ENCODE measurements around the gene MAPK11. TPM values are rescaled to one million over a fixed set of nuclear protein-coding genes. Genes with fewer than 3 reads are reported as not detected.

The MAPK11 gene
- total RNA-seq, 1 donor: 1.3 TPM

- Histone ChIP-seq H3K4me3 (ENCODE audit: low read length) (no peak overlapping the region), H3K4me1 (ENCODE audit: insufficient read depth, low read length) (peaks cover 18% of the 10 kb centered on the region), H3K27me3 (ENCODE audit: insufficient read depth, low read length) (peaks cover 17% of the 10 kb centered on the region), H3K9me3 (ENCODE audit: low read depth, low read length) (no peaks in the 10 kb centered on the region)
Measured at GRCh38 chr22:50268655-50269113, 1.5 kb downstream of the MAPK11 start.

DNA sequence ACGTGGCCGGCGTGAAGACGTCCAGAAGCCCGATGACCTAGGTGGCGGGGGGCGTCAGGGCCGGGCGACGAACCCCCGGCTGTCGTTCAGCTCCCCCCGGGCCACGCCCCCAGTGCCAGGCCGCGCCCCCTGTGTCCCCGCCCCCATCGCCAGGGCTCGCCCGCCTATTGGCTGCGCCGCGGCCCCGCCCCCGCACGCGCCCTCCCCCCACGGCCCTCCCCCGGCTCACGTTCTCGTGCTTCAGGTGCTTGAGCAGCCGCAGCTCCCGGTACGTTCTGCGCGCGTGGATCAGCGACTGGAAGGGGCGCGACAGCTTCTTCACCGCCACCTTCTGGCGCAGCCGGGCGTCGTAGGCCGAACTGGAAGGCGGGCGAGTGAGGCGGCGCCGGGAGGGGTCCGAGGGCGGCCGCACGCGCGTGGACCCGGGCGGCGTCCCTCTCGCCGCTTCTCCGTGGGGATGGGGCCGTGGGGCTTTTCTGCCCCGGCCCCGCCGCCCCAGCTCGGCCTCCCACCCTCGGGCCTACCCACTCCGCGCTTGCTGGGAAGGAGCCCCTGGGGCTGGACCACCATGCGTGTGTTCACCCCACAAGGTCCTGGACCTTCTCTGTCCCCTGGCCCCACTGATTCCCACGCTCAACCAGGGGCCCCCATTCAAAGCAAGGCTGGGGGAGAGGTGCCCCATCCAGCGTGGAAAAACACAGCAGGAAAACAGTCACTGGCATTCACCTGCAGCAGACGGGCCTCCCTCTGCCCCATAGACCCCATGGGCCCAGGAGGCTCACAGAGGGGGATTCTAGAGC is 2.4 kb downstream of the MAPK11 start:
- H3K4me1 ChIP-seq (ENCODE audit: insufficient read depth, low read length): peaks cover 18% of the 10 kb centered on the region
- no peaks in the 10 kb centered on the region for H3K9me3 ChIP-seq (ENCODE audit: low read depth, low read length)
- no peak overlapping the region for H3K4me3 ChIP-seq (ENCODE audit: low read length)
- H3K27me3 ChIP-seq (ENCODE audit: insufficient read depth, low read length): peaks cover 21% of the 10 kb centered on the region

DNA sequence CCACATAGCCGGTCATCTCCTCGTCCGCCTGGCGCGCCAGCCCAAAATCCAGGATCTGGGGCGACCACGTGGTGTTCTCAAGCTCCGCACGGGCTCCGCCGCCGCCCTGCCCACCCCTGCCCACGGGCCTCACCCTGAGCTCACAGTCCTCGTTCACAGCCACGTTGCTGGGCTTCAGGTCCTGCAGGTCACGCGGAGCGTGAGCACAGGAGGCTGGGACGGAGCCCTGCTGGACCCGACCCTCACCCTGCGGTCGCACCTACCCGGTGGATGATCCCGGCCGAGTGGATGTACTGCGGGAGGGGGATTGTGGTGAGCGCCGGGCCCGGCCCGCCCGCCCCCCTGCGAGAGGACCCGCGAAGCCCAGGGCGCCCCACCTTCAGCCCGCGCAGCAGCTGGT is 3.2 kb downstream of the MAPK11 start:
- Histone ChIP-seq H3K9me3 (ENCODE audit: low read depth, low read length) (no peaks in the 10 kb centered on the region), H3K4me3 (ENCODE audit: low read length) (no peak overlapping the region), H3K4me1 (ENCODE audit: insufficient read depth, low read length) (peaks cover 21% of the 10 kb centered on the region), H3K27me3 (ENCODE audit: insufficient read depth, low read length) (peaks cover 27% of the 10 kb centered on the region)

DNA sequence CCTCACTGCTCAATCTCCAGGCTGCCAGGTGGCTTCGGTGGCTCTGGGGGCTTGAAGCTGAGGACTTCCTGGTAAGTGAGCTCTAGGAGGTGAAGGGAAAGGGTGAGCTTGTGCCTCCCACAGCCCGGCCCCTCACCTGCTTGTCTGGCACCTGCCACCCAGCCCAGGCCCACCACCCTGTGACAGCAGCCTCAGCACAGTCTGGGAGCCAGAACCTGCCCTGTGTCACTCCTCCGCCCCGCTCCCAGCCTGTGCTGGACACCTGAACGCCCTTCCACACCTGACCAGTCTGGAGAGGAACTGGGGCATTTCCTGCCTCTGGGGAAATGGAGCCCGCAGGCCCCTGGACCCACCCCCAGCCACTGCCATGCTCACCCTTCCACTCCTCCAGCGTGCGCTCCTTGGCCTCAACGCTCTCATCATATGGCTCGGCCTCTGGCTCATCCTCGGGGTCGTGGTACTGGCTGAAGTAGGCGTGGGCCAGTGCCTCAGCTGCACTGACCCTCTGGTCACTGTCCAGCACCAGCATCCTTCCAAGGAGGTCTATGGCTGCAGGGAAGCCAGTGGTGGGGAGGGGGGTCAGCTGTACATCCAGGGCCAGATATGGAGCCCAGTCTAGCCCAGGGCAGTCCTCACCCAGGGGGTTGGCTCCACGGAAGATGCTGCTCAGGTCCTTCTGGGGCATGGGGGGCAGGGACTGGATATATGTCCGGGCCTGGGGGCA is 5.1 kb downstream of the MAPK11 start:
- H3K4me1 ChIP-seq (ENCODE audit: insufficient read depth, low read length): peaks cover 8% of the 10 kb centered on the region
- H3K9me3 ChIP-seq (ENCODE audit: low read depth, low read length): no peaks in the 10 kb centered on the region
- peaks cover 20% of the 10 kb centered on the region for H3K27me3 ChIP-seq (ENCODE audit: insufficient read depth, low read length)
- no peak overlapping the region for H3K4me3 ChIP-seq (ENCODE audit: low read length)

- H3K4me1 ChIP-seq (ENCODE audit: insufficient read depth, low read length): peaks cover 4% of the 10 kb centered on the region
- H3K9me3 ChIP-seq (ENCODE audit: low read depth, low read length): no peaks in the 10 kb centered on the region
- H3K4me3 ChIP-seq (ENCODE audit: low read length): no peak overlapping the region
- peaks cover 16% of the 10 kb centered on the region for H3K27me3 ChIP-seq (ENCODE audit: insufficient read depth, low read length)
Measured at GRCh38 chr22:50264104-50264745, 6.0 kb downstream of the MAPK11 start.

GRCh38 chr22:50262973-50263617 is 7.1 kb downstream of the MAPK11 start:
- peaks cover 4% of the 10 kb centered on the region for H3K4me1 ChIP-seq (ENCODE audit: insufficient read depth, low read length)
- peaks cover 13% of the 10 kb centered on the region for H3K27me3 ChIP-seq (ENCODE audit: insufficient read depth, low read length)
- no peak overlapping the region for H3K4me3 ChIP-seq (ENCODE audit: low read length)
- H3K9me3 ChIP-seq (ENCODE audit: low read depth, low read length): no peaks in the 10 kb centered on the region

- Histone ChIP-seq H3K4me1 (ENCODE audit: insufficient read depth, low read length) (peaks cover 4% of the 10 kb centered on the region), H3K9me3 (ENCODE audit: low read depth, low read length) (no peaks in the 10 kb centered on the region), H3K4me3 (ENCODE audit: low read length) (no peak overlapping the region), H3K27me3 (ENCODE audit: insufficient read depth, low read length) (peaks cover 13% of the 10 kb centered on the region)
Measured at GRCh38 chr22:50262460-50262911, 7.7 kb downstream of the MAPK11 start.

DNA sequence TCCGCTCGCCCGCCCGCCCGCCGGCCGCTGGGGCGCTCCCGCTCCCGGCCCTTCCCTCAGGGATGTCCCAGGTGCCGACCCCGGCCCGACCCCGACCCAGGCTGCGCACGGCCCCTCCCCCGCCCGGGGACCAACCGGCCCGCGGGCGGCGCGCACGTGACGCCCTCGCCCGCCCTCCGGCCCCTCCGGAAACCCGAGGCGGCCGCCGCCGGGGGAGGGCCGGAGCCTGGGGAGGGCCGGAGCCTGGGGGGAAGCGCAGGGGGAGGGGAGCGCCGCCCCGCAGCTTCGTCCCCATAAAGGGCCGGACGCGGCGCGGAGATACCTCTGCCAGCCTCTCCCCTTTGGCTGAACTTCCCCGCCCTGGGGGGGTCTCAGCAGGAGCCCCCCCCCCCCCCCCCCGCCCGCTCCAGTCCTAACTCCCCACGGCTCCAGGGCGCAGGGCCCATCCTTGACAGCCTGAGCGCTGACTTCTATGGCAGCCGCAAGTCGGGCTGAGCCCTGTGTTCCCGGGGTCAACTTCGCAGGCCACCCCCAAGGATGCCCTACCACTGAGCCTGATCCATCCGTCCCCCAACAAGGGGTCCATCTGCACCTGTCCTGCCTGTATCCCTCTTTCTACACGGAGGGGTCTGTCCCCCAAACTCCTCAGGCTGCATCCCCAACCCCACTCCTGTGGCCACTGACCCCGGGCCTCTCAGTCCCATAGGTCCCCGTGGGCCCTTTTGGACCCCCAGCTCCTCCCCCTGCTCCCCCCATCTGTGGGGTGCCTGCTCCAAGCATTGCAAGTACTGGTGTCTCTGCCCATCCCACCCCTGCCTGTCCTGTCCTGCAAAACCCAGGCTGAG is 8.3 kb downstream of the MAPK11 start, which contains the start of gene MAPK12:
MAPK12 (minus strand) TSS at position 69 of the 845 bp plus-strand sequence. CDS start 174 bp downstream, outside the sequence.
- H3K27me3 ChIP-seq (ENCODE audit: insufficient read depth, low read length): peaks cover 13% of the 10 kb centered on the region
- H3K4me3 ChIP-seq (ENCODE audit: low read length): no peak within 1 kb of the TSS
- peaks cover 4% of the 10 kb centered on the region for H3K4me1 ChIP-seq (ENCODE audit: insufficient read depth, low read length)
- H3K9me3 ChIP-seq (ENCODE audit: low read depth, low read length): no peaks in the 10 kb centered on the region

GRCh38 chr22:50260801-50261614 is 9.2 kb downstream of the MAPK11 start:
- Histone ChIP-seq H3K4me1 (ENCODE audit: insufficient read depth, low read length) (peaks cover 4% of the 10 kb centered on the region), H3K9me3 (ENCODE audit: low read depth, low read length) (no peaks in the 10 kb centered on the region), H3K4me3 (ENCODE audit: low read length) (no peak overlapping the region), H3K27me3 (ENCODE audit: insufficient read depth, low read length) (peaks cover 13% of the 10 kb centered on the region)

DNA sequence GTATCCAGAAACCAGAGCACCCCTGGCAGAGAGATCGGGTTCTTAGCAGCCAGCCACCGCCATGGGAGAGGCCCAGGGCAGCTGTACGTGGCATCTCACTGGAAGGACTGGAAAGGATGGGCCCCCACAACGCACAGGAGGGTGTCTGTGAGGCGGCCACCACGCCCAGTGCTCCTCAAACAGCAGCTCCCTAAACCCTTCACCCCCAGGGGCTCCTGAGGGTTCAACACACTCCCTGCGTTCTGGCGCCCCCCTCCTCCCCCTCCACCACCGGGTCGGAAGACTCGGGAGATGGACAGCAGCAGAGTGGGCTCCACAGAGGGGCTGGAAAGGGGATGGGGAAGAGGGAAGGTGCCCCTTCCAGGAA is 9.8 kb downstream of the MAPK11 start:
- Histone ChIP-seq H3K4me1 (ENCODE audit: insufficient read depth, low read length) (peaks cover 4% of the 10 kb centered on the region), H3K9me3 (ENCODE audit: low read depth, low read length) (no peaks in the 10 kb centered on the region), H3K27me3 (ENCODE audit: insufficient read depth, low read length) (peaks cover 13% of the 10 kb centered on the region), H3K4me3 (ENCODE audit: low read length) (no peak overlapping the region)

DNA sequence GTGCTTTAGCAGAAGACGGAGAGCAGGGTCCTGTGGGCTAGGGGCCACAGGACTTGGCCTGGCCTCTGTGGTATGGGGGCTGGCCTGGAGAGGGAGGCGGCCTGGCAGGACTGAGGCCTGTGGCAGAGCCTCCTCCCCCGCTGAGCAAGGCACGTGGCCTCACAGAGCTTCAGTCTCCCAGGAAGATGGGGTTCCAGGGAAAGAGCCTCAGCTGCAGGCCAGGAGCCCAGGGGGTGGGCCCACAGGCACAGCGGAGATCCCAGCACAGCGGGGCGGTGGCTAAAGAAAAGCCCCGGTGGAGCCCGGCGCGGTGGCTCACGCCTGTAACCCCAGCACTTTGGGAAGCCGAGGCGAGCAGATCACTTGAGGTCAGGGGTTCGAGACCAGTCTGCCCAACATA is 10.9 kb downstream of the MAPK11 start:
- Histone ChIP-seq H3K4me3 (ENCODE audit: low read length) (no peak overlapping the region), H3K27me3 (ENCODE audit: insufficient read depth, low read length) (peaks cover 13% of the 10 kb centered on the region), H3K9me3 (ENCODE audit: low read depth, low read length) (no peaks in the 10 kb centered on the region), H3K4me1 (ENCODE audit: insufficient read depth, low read length) (peaks cover 4% of the 10 kb centered on the region)

DNA sequence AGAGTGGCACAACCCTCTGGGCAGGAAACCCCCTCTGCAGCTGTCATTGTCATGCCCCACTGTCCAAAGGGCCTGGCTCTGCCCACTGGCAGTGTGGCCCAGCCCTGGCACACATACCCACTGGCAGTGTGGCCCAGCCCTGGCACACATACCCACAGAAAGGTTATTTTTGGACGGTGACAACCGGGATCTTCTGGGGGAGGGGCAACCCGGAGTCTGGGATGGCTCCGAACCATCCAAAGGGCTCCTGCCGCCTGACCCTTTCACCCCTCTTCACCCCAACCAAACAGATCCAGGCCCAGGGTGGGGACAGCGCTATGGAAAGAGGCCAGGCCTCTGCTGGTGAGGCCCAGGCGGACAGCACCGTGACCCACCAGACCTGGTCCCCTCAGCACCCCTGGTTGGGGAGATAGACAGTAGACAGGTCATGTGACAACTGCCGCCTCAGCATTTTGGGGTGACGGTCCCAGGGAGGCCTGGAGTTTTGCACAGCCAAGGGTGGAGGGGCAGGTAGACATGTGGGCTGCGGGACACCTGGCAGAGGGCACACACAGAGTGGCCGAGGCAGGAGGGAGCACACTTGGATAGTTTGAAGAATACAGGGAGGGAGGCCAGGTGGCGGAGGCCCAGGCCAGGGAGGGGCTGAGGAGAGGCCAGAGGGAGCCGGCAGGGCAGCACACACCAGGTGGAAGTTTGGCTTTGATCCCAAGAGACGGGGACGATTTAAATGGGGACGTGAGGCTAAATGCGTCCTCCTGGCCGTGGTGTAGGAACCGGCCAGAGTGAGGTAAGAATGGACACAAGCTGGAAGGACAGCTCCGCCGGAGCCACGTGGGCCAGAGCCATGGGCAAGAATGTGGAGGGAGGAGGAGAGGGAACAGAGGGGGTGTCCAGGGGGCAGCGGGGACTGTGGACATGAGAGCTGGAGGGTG is 11.6 kb downstream of the MAPK11 start:
- Histone ChIP-seq H3K4me1 (ENCODE audit: insufficient read depth, low read length) (peaks cover 4% of the 10 kb centered on the region), H3K9me3 (ENCODE audit: low read depth, low read length) (no peaks in the 10 kb centered on the region), H3K4me3 (ENCODE audit: low read length) (no peak overlapping the region), H3K27me3 (ENCODE audit: insufficient read depth, low read length) (peaks cover 13% of the 10 kb centered on the region)

Data from mononuclear cell (primary cell).